Large intestine (tissue), 3 donors: ENCODE measurements around the gene VPS33B. TPM values are rescaled to one million over a fixed set of nuclear protein-coding genes. Genes with fewer than 3 reads are reported as not detected.
A peak's percentile ranks its signal among the peaks of the same experiment; 100 is the strongest.
"Not testable (repeated sequence)": the region's sequence is repeated elsewhere in the genome, so short reads cannot be mapped to it uniquely, and the experiment has no call there.

ENCODE experiments used
- DNase-seq, 2 donors: peaks; one replicate each; pipeline versions ENCODE4 v3.0.0 to v3.0.0-alpha.2; 2013
- H3K27ac ChIP-seq: one replicate; pipeline ENCODE4 v1.5.1; 2013; ENCODE audit warnings: low read length
- H3K27me3 ChIP-seq: 2 replicates; pipeline ENCODE4 v1.6.1; 2013; ENCODE audit warnings: low read length; ENCODE audit not compliant: control insufficient read depth, insufficient read depth
- H3K36me3 ChIP-seq: 2 replicates; pipeline ENCODE4 v1.6.1; 2013; ENCODE audit warnings: low read length; ENCODE audit not compliant: control insufficient read depth, insufficient read depth
- H3K4me1 ChIP-seq: one replicate; pipeline ENCODE4 v1.6.1; 2013; ENCODE audit warnings: low read length; ENCODE audit not compliant: control insufficient read depth, insufficient read depth
- H3K4me3 ChIP-seq: one replicate; pipeline ENCODE4 v1.5.1; 2013; ENCODE audit warnings: low read length
- H3K9me3 ChIP-seq: one replicate; pipeline ENCODE4 v1.6.1; 2013; ENCODE audit warnings: mild to moderate bottlenecking, low read depth, low read length, moderate library complexity; ENCODE audit not compliant: control insufficient read depth
- WGBS: methylation state at CpG from one replicate; pipeline ENCODE4 v1.1.5; 2013; ENCODE audit warnings: low lambda C conversion rate; ENCODE audit not compliant: insufficient coverage; 5-methylcytosine and 5-hydroxymethylcytosine counted together
- polyA plus RNA-seq: library from polyadenylated mRNA; unstranded; fragments of 120-200 nt; gene quantifications from one replicate; pipeline ENCODE4 v1.2.1, GENCODE V29; 2013

VPS33B gene
- polyA plus RNA-seq, 1 donor: 14.2 TPM

GRCh38 chr15:91055548-91056331 is 33.3 kb upstream of the VPS33B start:
- Histone ChIP-seq H3K4me1 (no peaks in the 10 kb centered on the region), H3K4me3 (no peak overlapping the region), H3K36me3 (no peaks in the 10 kb centered on the region), H3K27me3 (peaks cover 34% of the 10 kb centered on the region), H3K9me3 (no peaks in the 10 kb centered on the region), H3K27ac (no peak overlapping the region)
- peak; percentile 23 to 39 for DNase-seq
- WGBS: 92% methylated on average over 2 of the region's 11 CpGs

GRCh38 chr15:91054816-91055215 is 32.4 kb upstream of the VPS33B start:
- no peak overlapping the region for H3K27ac ChIP-seq
- H3K4me3 ChIP-seq: no peak overlapping the region
- DNase-seq: no peak
- no peaks in the 10 kb centered on the region for H3K4me1 ChIP-seq
- H3K36me3 ChIP-seq: no peaks in the 10 kb centered on the region
- peaks cover 34% of the 10 kb centered on the region for H3K27me3 ChIP-seq
- WGBS: no CpG with 5 or more reads among the region's 2 CpGs
- no peaks in the 10 kb centered on the region for H3K9me3 ChIP-seq

GRCh38 chr15:91051248-91051647 is 28.9 kb upstream of the VPS33B start:
- H3K27ac ChIP-seq: no peak overlapping the region
- WGBS: 100% methylated on average over 1 of the region's 8 CpGs
- DNase-seq: no peak
- H3K9me3 ChIP-seq: no peaks in the 10 kb centered on the region
- peaks cover 20% of the 10 kb centered on the region for H3K27me3 ChIP-seq
- H3K4me1 ChIP-seq: no peaks in the 10 kb centered on the region
- no peaks in the 10 kb centered on the region for H3K36me3 ChIP-seq
- no peak overlapping the region for H3K4me3 ChIP-seq

- WGBS: no CpG with 5 or more reads among the region's 4 CpGs
- Histone ChIP-seq H3K27ac (no peak overlapping the region), H3K27me3 (peaks cover 18% of the 10 kb centered on the region), H3K4me1 (no peaks in the 10 kb centered on the region), H3K9me3 (no peaks in the 10 kb centered on the region), H3K4me3 (no peak overlapping the region), H3K36me3 (no peaks in the 10 kb centered on the region)
- DNase-seq: no peak
These were observed 27.7 kb upstream of the VPS33B start for GRCh38 chr15:91050128-91050455.

- Histone ChIP-seq H3K4me1 (no peaks in the 10 kb centered on the region), H3K9me3 (no peaks in the 10 kb centered on the region), H3K27me3 (peaks cover 17% of the 10 kb centered on the region), H3K27ac (no peak overlapping the region), H3K36me3 (no peaks in the 10 kb centered on the region), H3K4me3 (no peak overlapping the region)
- peak; percentile 59 to 67 for DNase-seq
- WGBS: 0% methylated on average over 1 of the region's 12 CpGs
These were observed 27.2 kb upstream of the VPS33B start for GRCh38 chr15:91049378-91050127.

GRCh38 chr15:91047545-91048199 is 25.3 kb upstream of the VPS33B start:
- 0% methylated on average over 2 of the region's 4 CpGs for whole genome bisulfite sequencing
- no peak for DNase-seq
- no peaks in the 10 kb centered on the region for H3K9me3 ChIP-seq
- H3K4me3 ChIP-seq: no peak overlapping the region
- H3K36me3 ChIP-seq: no peaks in the 10 kb centered on the region
- H3K4me1 ChIP-seq: no peaks in the 10 kb centered on the region
- H3K27me3 ChIP-seq: peaks cover 7% of the 10 kb centered on the region
- H3K27ac ChIP-seq: no peak overlapping the region

- not testable (repeated sequence) for H3K4me3 ChIP-seq, H3K4me1 ChIP-seq, H3K27ac ChIP-seq
These were observed 23.7 kb upstream of the VPS33B start for GRCh38 chr15:91046056-91046455.

GRCh38 chr15:91045065-91045464 is 22.7 kb upstream of the VPS33B start:
- no peak overlapping the region for H3K27ac ChIP-seq
- no peaks in the 10 kb centered on the region for H3K36me3 ChIP-seq
- H3K9me3 ChIP-seq: no peaks in the 10 kb centered on the region
- WGBS: no CpG with 5 or more reads among the region's 3 CpGs
- H3K4me1 ChIP-seq: no peaks in the 10 kb centered on the region
- no peaks in the 10 kb centered on the region for H3K27me3 ChIP-seq
- H3K4me3 ChIP-seq: no peak overlapping the region
- DNase-seq: no peak

More at GRCh38 chr15:91046056-91046455, 23.7 kb upstream of the VPS33B start:
- DNase-seq, H3K36me3 ChIP-seq, H3K9me3 ChIP-seq, H3K27me3 ChIP-seq: not testable (repeated sequence)

- no peaks in the 10 kb centered on the region for H3K4me1 ChIP-seq
- H3K36me3 ChIP-seq: no peaks in the 10 kb centered on the region
- no CpG with 5 or more reads among the region's 11 CpGs for WGBS
- DNase-seq: no peak
- no peaks in the 10 kb centered on the region for H3K9me3 ChIP-seq
- H3K4me3 ChIP-seq: no peak overlapping the region
- no peak overlapping the region for H3K27ac ChIP-seq
- peaks cover 2% of the 10 kb centered on the region for H3K27me3 ChIP-seq
These were observed 20.9 kb upstream of the VPS33B start for GRCh38 chr15:91043202-91043874.

GRCh38 chr15:91040856-91041255 is 18.5 kb upstream of the VPS33B start:
- peaks cover 3% of the 10 kb centered on the region for H3K27me3 ChIP-seq
- H3K36me3 ChIP-seq: no peaks in the 10 kb centered on the region
- H3K4me3 ChIP-seq: no peak overlapping the region
- no CpG with 5 or more reads among the region's 8 CpGs for WGBS
- no peaks in the 10 kb centered on the region for H3K9me3 ChIP-seq
- no peak for DNase-seq
- no peaks in the 10 kb centered on the region for H3K4me1 ChIP-seq
- no peak overlapping the region for H3K27ac ChIP-seq
